Subcutaneous adipose tissue (tissue), 4 donors: ENCODE results near the gene COL28A1. TPM values are rescaled to one million over a fixed set of nuclear protein-coding genes. Genes with fewer than 3 reads are reported as not detected.

Experiments
- CTCF ChIP-seq: fragments of 450-650 bp; IDR thresholded peaks from one replicate; pipeline ENCODE4 v1.5.1; 2016; ENCODE audit warnings: low read depth, mild to moderate bottlenecking, control low read depth, antibody characterized with exemption, moderate library complexity
- total RNA-seq, 4 donors: library from RNA; depleted of rRNA; stranded (reverse); fragments of >200 nt; gene quantifications; one replicate each; pipeline ENCODE4 v1.1.0, GENCODE V29; 2016

COL28A1 gene
- total RNA-seq, 4 donors from 2014 or later, result 0.51 to 3.2 (median 1.8) TPM

- no peak for TF ChIP-seq CTCF
These were observed 16.1 kb downstream of the COL28A1 start for GRCh38 chr7:7519528-7519927.

- no peak for TF ChIP-seq CTCF
These were observed 16.6 kb downstream of the COL28A1 start for GRCh38 chr7:7519056-7519455.

- TF ChIP-seq CTCF, result no peak
These were observed 17.9 kb downstream of the COL28A1 start for GRCh38 chr7:7517754-7518153.

- TF ChIP-seq CTCF, result no peak
These were observed 19.0 kb downstream of the COL28A1 start for GRCh38 chr7:7516662-7517061.

GRCh38 chr7:7516156-7516555 lies 19.5 kb downstream of the COL28A1 start:
- no peak for TF ChIP-seq CTCF

GRCh38 chr7:7512861-7513597 lies 22.6 kb downstream of the COL28A1 start:
- TF ChIP-seq CTCF, result no peak

GRCh38 chr7:7510794-7511193 lies 24.9 kb downstream of the COL28A1 start:
- TF ChIP-seq CTCF, result no peak
